ENCODE measurements around the gene NUCB1. TPM values are rescaled to one million over a fixed set of nuclear protein-coding genes. Genes with fewer than 3 reads are reported as not detected.
A peak's percentile ranks its signal among the peaks of the same experiment; 100 is the strongest.

Gene NUCB1
- total and polyA plus RNA-seq, 9 of the 15 experiments (the other 6 are each of a cell fraction or from before 2014, with no cell fraction given) = 3.1 to 153 (median 71.7) TPM

- 0 out of 2 replicates have a peak, but pooled peaks have one; percentile 76 for TF ChIP-seq ILF3 (IDR thresholded peaks at IDR 0.05; ENCODE audit: borderline replicate concordance)
- TF ChIP-seq HDGF (IDR thresholded peaks at IDR 0.05) = peak; percentile 55; the same call in 1 of the 2 replicates
- TF ChIP-seq CSDE1 (IDR thresholded peaks at IDR 0.05) = no peak
- 0 out of 2 replicates have a peak, but pooled peaks have one; percentile 12 for TF ChIP-seq BRD4 (IDR thresholded peaks at IDR 0.05)
- TF ChIP-seq GATA2 (CRISPR knock-in tag; IDR thresholded peaks at IDR 0.05) = 0 out of 2 replicates have a peak, but pooled peaks have one; percentile 1
- TF ChIP-seq JUNB (CRISPR knock-in tag; conservative IDR thresholded peaks at IDR 0.05) = peak; percentile 61; the same call in 1 of the 2 replicates
- peak; percentile 35; the same call in 1 of the 2 replicates for TF ChIP-seq PHTF2 (CRISPR knock-in tag; IDR thresholded peaks at IDR 0.05)
- TF ChIP-seq ZBTB26 (CRISPR knock-in tag; IDR thresholded peaks at IDR 0.05) = no peak
- peak in 1 of 2 experiments; percentile 67; a peak in 2 of 4 replicates for TF ChIP-seq RCOR1 (IDR thresholded peaks at IDR 0.05; ENCODE audit: borderline replicate concordance in 1 of 2, low read depth in 2 of 2, low read length in 2 of 2)
- TF ChIP-seq ZKSCAN8 (CRISPR knock-in tag; IDR thresholded peaks at IDR 0.05) = 0 out of 2 replicates have a peak, but pooled peaks have one; percentile 5
Measured at GRCh38 chr19:48872884-48873475, 27.1 kb upstream of the NUCB1 start (continued).
